Measurements from ENCODE around the gene ACTMAP. TPM values are rescaled to one million over a fixed set of nuclear protein-coding genes. Genes with fewer than 3 reads are reported as not detected.

Gene ACTMAP
- total and polyA plus RNA-seq, 2 of the 13 experiments (the other 11 are each of a cell fraction or from before 2014, with no cell fraction given): 2.2 to 7.9 TPM

- no peak for TF ChIP-seq POLR2G (IDR thresholded peaks at IDR 0.05; ENCODE audit: low read depth, low read length)
- no peak for TF ChIP-seq REL (CRISPR knock-in tag; conservative IDR thresholded peaks at IDR 0.05)
- TF ChIP-seq RXRA (CRISPR knock-in tag; IDR thresholded peaks at IDR 0.05): no peak
- TF ChIP-seq ZNF264 (CRISPR knock-in tag; IDR thresholded peaks at IDR 0.05): no peak
- no peak for TF ChIP-seq ZNF513 (CRISPR knock-in tag; conservative IDR thresholded peaks at IDR 0.05)
- no peak for TF ChIP-seq ZFP41 (CRISPR knock-in tag; IDR thresholded peaks at IDR 0.05; ENCODE audit: borderline replicate concordance)
- TF ChIP-seq RORA (CRISPR knock-in tag; IDR thresholded peaks at IDR 0.05): no peak
- no peak for TF ChIP-seq ELF1 (CRISPR knock-in tag; IDR thresholded peaks at IDR 0.05)
- TF ChIP-seq ZNF501 (CRISPR knock-in tag; IDR thresholded peaks at IDR 0.05): no peak
- no peak for TF ChIP-seq MIER3 (CRISPR knock-in tag; IDR thresholded peaks at IDR 0.05; ENCODE audit: borderline replicate concordance)
- no peak for TF ChIP-seq ZNF616 (CRISPR knock-in tag; IDR thresholded peaks at IDR 0.05; ENCODE audit: low read depth)
- ChIA-PET CTCF (ENCODE audit: low intra/inter-chr PET ratio, low total read pairs) (no interaction called here), POLR2A (no interaction called here)
- Histone ChIP-seq H3K4me2 (ENCODE audit: low read depth, low read length) (no peak overlapping the region), H3K36me3 (replicated peaks in 1 of 2; ENCODE audit: control insufficient read depth in 1 of 2, insufficient read depth in 2 of 2, low read length in 2 of 2) (no peaks in the 10 kb centered on the region), H3K9me3 (ENCODE audit: low read length) (no peaks in the 10 kb centered on the region), H3K27ac (ENCODE audit: extremely low read length, insufficient read depth, low read length) (no peak overlapping the region), H3K9ac (ENCODE audit: insufficient read depth, low read depth, low read length) (no peak overlapping the region), H3K4me3 (replicated peaks in 1 of 3; ENCODE audit: insufficient read depth in 1 of 3, low read depth in 2 of 3, low read length in 3 of 3) (no peak overlapping the region), H3K27me3 (ENCODE audit: control insufficient read depth in 1 of 2, insufficient read depth in 2 of 2, low read length in 2 of 2) (no peaks in the 10 kb centered on the region), H4K20me1 (ENCODE audit: insufficient read depth, low read length) (no peaks in the 10 kb centered on the region), H2AFZ (ENCODE audit: low read length) (no peak overlapping the region), H3K4me1 (ENCODE audit: insufficient read depth, low read length) (peaks cover 38% of the 10 kb centered on the region), H3K79me2 (ENCODE audit: insufficient read depth, low read length) (no peaks in the 10 kb centered on the region)
- FAIRE-seq: no peak
- in situ Hi-C loops (cut with HindIII; ENCODE audit: extremely low pct_ligation_motif_present, low pct_unique_long_range_greater_than_20kb): no loop called here
- WGBS (ENCODE audit: low lambda C conversion rate): 73% methylated on average over 12 of the region's 14 CpGs
- DNase-seq (ENCODE audit: low spot score): no peak
- ATAC-seq: no peak
- BruUV-seq (replicated peaks): no TSS peak
- intact Hi-C loops (cut with micrococcal nuclease; ENCODE audit: unreplicated experiment): no loop called here
Measured at GRCh38 chr19:40783711-40784110, 33.4 kb upstream of the ACTMAP start.
